HEK293 (cell line): Measurements from ENCODE around the gene LBHD1.

Source experiments
- CTCF ChIA-PET: fragments of 350-600 bp; formaldehyde crosslinking; extraction: SDS; loops from one replicate; lab custom pipeline; 2021; ENCODE audit warnings: antibody characterized with exemption; lab: Yijun Ruan, JAX
- POLR2A ChIA-PET: fragments of 300-600 bp; formaldehyde crosslinking; extraction: SDS; loops from one replicate; lab custom pipeline; 2020; ENCODE audit warnings: antibody characterized with exemption, inconsistent platforms; lab: Yijun Ruan, JAX
- H3K27ac ChIP-seq: fragments of 200-500 bp; sonication (Bioruptor generic); 2 replicates; pipeline ENCODE4 v1.5.1; 2014; ENCODE audit warnings: low read depth, low read length, control low read depth, inconsistent platforms; ENCODE audit errors: extremely low read depth
- H3K36me3 ChIP-seq, 2 experiments: fragments of 200-500 bp in 1 of 2; sonication (Bioruptor generic) in 1 of 2; 1 replicate in 1 of 2; 2 replicates in 1 of 2; pipeline ENCODE4 v1.5.1; 2014 to 2017; ENCODE audit warnings: inconsistent platforms in 2 of 2, low read length in 2 of 2; ENCODE audit not compliant: control insufficient read depth in 2 of 2, insufficient read depth in 1 of 2
- H3K4me1 ChIP-seq: fragments of 200-500 bp; sonication (Bioruptor generic); 2 replicates; pipeline ENCODE4 v1.5.1; 2014; ENCODE audit warnings: mild to moderate bottlenecking, low read length, inconsistent platforms; ENCODE audit not compliant: control insufficient read depth, insufficient read depth
- H3K4me3 ChIP-seq: 2 replicates; pipeline ENCODE4 v1.5.1; 2011; ENCODE audit warnings: low read depth, mild to moderate bottlenecking, control low read depth, low read length, moderate library complexity
- H3K9me3 ChIP-seq: fragments of 200-500 bp; sonication (Bioruptor generic); 2 replicates; pipeline ENCODE4 v1.5.1; 2014; ENCODE audit warnings: low read depth, low read length, inconsistent platforms; ENCODE audit not compliant: control insufficient read depth, insufficient read depth
- FEZF1 ChIP-seq: fragments of 450-650 bp; formaldehyde crosslinking; IDR thresholded peaks from 2 replicates; pipeline ENCODE4 v1.5.1; 2016; ENCODE audit warnings: missing biosample characterization, missing genetic modification characterization
- GLI2 ChIP-seq: fragments of 450-650 bp; formaldehyde crosslinking; IDR thresholded peaks from 2 replicates; pipeline ENCODE4; 2017; ENCODE audit warnings: missing biosample characterization, missing genetic modification characterization, low read depth, borderline replicate concordance
- KLF10 ChIP-seq: fragments of 450-650 bp; IDR thresholded peaks from 2 replicates; pipeline ENCODE4 v1.5.1; 2018; ENCODE audit warnings: missing biosample characterization, mild to moderate bottlenecking, missing genetic modification characterization
- OSR2 ChIP-seq: fragments of 450-650 bp; formaldehyde crosslinking; IDR thresholded peaks from 2 replicates; pipeline ENCODE4 v1.5.1; 2016; ENCODE audit warnings: missing biosample characterization, missing genetic modification characterization
- REPIN1 ChIP-seq: fragments of 450-650 bp; formaldehyde crosslinking; IDR thresholded peaks from 2 replicates; pipeline ENCODE4 v1.5.1; 2017; ENCODE audit warnings: missing biosample characterization, missing genetic modification characterization, low read depth
- SP7 ChIP-seq: fragments of 450-650 bp; formaldehyde crosslinking; IDR thresholded peaks from 2 replicates; pipeline ENCODE4 v1.5.1; 2016; ENCODE audit warnings: missing biosample characterization, missing genetic modification characterization
- ZBTB21 ChIP-seq: fragments of 450-650 bp; formaldehyde crosslinking; IDR thresholded peaks from 2 replicates; pipeline ENCODE4 v1.5.1; 2017; ENCODE audit warnings: missing biosample characterization, missing genetic modification characterization
- ZBTB8A ChIP-seq: fragments of 450-650 bp; formaldehyde crosslinking; IDR thresholded peaks from 2 replicates; pipeline ENCODE4 v1.5.1; 2016; ENCODE audit warnings: missing biosample characterization, missing genetic modification characterization
- ZFP3 ChIP-seq: fragments of 450-650 bp; formaldehyde crosslinking; IDR thresholded peaks from 2 replicates; pipeline ENCODE4 v1.5.1; 2016; ENCODE audit warnings: low read depth, missing biosample characterization, missing genetic modification characterization
- ZFP69B ChIP-seq: fragments of 450-650 bp; formaldehyde crosslinking; IDR thresholded peaks from 2 replicates; pipeline ENCODE4 v1.5.1; 2016; ENCODE audit warnings: missing biosample characterization, missing genetic modification characterization
- ZNF175 ChIP-seq: fragments of 450-650 bp; formaldehyde crosslinking; IDR thresholded peaks from 2 replicates; pipeline ENCODE4 v1.5.1; 2016; ENCODE audit warnings: missing biosample characterization, missing genetic modification characterization
- ZNF24 ChIP-seq: fragments of 450-650 bp; formaldehyde crosslinking; IDR thresholded peaks from 2 replicates; pipeline ENCODE4 v1.5.1; 2016; ENCODE audit warnings: missing biosample characterization, missing genetic modification characterization
- ZNF324 ChIP-seq: fragments of 450-650 bp; formaldehyde crosslinking; IDR thresholded peaks from 2 replicates; pipeline ENCODE4 v1.5.1; 2016; ENCODE audit warnings: missing biosample characterization, missing genetic modification characterization
- ZNF514 ChIP-seq: fragments of 450-650 bp; formaldehyde crosslinking; IDR thresholded peaks from 2 replicates; pipeline ENCODE4 v1.5.1; 2016; ENCODE audit warnings: missing biosample characterization, missing genetic modification characterization
- ZNF558 ChIP-seq: fragments of 450-650 bp; formaldehyde crosslinking; IDR thresholded peaks from 2 replicates; pipeline ENCODE4 v1.5.1; 2016; ENCODE audit warnings: missing biosample characterization, missing genetic modification characterization
- ZNF624 ChIP-seq: fragments of 450-650 bp; formaldehyde crosslinking; IDR thresholded peaks from 2 replicates; pipeline ENCODE4 v1.5.1; 2017; ENCODE audit warnings: missing biosample characterization, missing genetic modification characterization
- ZNF660 ChIP-seq: fragments of 450-650 bp; IDR thresholded peaks from 2 replicates; pipeline ENCODE4 v1.5.1; 2018; ENCODE audit warnings: missing biosample characterization, mild to moderate bottlenecking, missing genetic modification characterization
- ZNF670 ChIP-seq: fragments of 450-650 bp; formaldehyde crosslinking; IDR thresholded peaks from 2 replicates; pipeline ENCODE4 v1.5.1; 2016; ENCODE audit warnings: missing biosample characterization, missing genetic modification characterization, low read depth
- ZNF677 ChIP-seq: fragments of 450-650 bp; IDR thresholded peaks from 2 replicates; pipeline ENCODE4 v1.5.0; 2018; ENCODE audit warnings: missing biosample characterization, mild to moderate bottlenecking, missing genetic modification characterization, moderate library complexity
- ZNF701 ChIP-seq: fragments of 450-650 bp; formaldehyde crosslinking; IDR thresholded peaks from 2 replicates; pipeline ENCODE4 v1.5.1; 2016; ENCODE audit warnings: missing biosample characterization, missing genetic modification characterization
- ZNF768 ChIP-seq: fragments of 450-650 bp; formaldehyde crosslinking; IDR thresholded peaks from 2 replicates; pipeline ENCODE4 v1.5.1; 2018; ENCODE audit warnings: missing biosample characterization, mild to moderate bottlenecking, missing genetic modification characterization
- TF ChIP-seq, protein P1 (sequence below): fragments of 450-650 bp; formaldehyde crosslinking; optimal IDR thresholded peaks from 2 replicates; pipeline ENCODE3; 2016; ENCODE audit warnings: missing biosample characterization, mild to moderate bottlenecking, missing genetic modification characterization
- TF ChIP-seq, protein P2 (sequence below): fragments of 450-650 bp; IDR thresholded peaks from 2 replicates; pipeline ENCODE4 v1.5.1; 2018; ENCODE audit warnings: missing biosample characterization, mild to moderate bottlenecking, missing genetic modification characterization
- TF ChIP-seq, protein P3 (sequence below): fragments of 450-650 bp; formaldehyde crosslinking; IDR thresholded peaks from 2 replicates; pipeline ENCODE4 v1.5.1; 2016; ENCODE audit warnings: missing biosample characterization, missing genetic modification characterization
- TF ChIP-seq, protein P4 (sequence below): fragments of 450-650 bp; formaldehyde crosslinking; IDR thresholded peaks from 2 replicates; pipeline ENCODE4 v1.5.1; 2016; ENCODE audit warnings: missing biosample characterization, missing genetic modification characterization
- TF ChIP-seq, protein P5 (sequence below): sonication (generic); formaldehyde crosslinking; IDR thresholded peaks from 2 replicates; pipeline ENCODE4 v1.8.1; 2022; ENCODE audit warnings: mild to moderate bottlenecking, moderate library complexity, missing genetic modification reagents

LBHD1 gene

DNA sequence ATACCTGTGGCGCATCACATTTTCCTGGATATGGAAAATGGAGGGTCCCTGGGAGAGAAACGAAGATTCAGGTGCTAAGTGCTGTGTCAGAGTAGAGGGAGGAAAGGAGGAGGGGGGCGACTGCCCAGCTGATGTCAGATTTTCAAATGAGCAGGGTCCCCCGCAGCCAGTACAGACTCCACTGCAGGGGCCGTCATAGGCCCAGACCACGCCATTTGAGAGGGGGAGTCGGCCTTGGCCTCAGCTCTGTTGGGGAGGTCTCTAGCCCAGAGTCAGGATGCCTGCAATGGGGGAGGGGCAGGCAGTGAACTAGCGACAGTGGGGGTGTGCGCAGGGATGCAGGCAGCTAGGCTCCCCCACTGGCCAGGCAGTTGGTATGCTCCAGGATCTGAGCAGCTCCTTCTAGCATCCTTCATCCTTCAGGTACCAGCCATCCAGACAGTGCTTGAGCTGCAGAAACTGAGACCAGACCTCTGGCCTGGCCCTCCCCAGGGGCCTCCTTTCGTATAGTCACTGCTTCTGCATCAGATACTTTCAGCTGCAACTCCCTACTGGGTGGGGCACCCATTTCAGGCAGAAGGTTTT, 35.3 kb upstream of the LBHD1 start, which contains the start of the genes BSCL2 and GNG3 (continued):
- TF ChIP-seq, protein P1, sequence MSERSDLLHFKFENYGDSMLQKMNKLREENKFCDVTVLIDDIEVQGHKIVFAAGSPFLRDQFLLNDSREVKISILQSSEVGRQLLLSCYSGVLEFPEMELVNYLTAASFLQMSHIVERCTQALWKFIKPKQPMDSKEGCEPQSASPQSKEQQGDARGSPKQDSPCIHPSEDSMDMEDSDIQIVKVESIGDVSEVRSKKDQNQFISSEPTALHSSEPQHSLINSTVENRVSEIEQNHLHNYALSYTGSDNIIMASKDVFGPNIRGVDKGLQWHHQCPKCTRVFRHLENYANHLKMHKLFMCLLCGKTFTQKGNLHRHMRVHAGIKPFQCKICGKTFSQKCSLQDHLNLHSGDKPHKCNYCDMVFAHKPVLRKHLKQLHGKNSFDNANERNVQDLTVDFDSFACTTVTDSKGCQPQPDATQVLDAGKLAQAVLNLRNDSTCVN, result peak; percentile 15
- no peak for TF ChIP-seq ZNF768 (tag by site-specific recombination)
- no peak for TF ChIP-seq FEZF1 (tag by site-specific recombination)
- TF ChIP-seq, protein P2, sequence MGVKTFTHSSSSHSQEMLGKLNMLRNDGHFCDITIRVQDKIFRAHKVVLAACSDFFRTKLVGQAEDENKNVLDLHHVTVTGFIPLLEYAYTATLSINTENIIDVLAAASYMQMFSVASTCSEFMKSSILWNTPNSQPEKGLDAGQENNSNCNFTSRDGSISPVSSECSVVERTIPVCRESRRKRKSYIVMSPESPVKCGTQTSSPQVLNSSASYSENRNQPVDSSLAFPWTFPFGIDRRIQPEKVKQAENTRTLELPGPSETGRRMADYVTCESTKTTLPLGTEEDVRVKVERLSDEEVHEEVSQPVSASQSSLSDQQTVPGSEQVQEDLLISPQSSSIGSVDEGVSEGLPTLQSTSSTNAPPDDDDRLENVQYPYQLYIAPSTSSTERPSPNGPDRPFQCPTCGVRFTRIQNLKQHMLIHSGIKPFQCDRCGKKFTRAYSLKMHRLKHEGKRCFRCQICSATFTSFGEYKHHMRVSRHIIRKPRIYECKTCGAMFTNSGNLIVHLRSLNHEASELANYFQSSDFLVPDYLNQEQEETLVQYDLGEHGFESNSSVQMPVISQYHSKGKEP, result peak; percentile 77
- TF ChIP-seq KLF10 (tag by site-specific recombination), result peak; percentile 56; the same call in 1 of the 2 replicates
- TF ChIP-seq ZFP3 (tag by site-specific recombination), result no peak

DNA sequence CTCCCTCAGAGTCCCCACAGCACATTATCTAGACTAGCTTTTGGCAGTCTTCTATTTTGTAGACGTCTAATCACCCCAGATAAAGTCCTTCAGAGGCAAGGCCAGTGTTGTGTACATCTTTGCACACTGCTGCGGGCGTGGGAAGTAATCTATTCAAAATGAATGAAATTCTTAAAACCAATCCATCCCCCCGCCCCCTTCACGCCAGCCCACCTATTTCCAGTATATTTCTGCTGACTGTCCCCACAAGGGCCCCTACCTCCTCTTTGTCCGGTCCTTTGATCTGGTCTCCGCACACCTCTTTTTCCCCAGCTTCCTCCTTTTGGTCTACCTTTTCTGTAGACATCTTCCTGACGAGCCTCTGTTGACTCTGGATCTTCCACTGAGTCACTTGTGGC, 34.8 kb upstream of the LBHD1 start:
- ChIA-PET CTCF (interaction anchor here (0.5 to 2.1 kb wide), 3 partner anchors 10 to 63 kb away, joined by 3 to 7 read pairs (median 3); no protein-coding TSS in a partner anchor), POLR2A (interaction anchor here (0.9 to 3.7 kb wide), 18 partner anchors 9 to 134 kb away, joined by 3 to 34 read pairs (median 10); partner anchors contain the start of genes C11orf98, CSKMT, EEF1G and HNRNPUL2)
- no peak for TF ChIP-seq ZNF670
- no peak for TF ChIP-seq ZBTB21 (tag by site-specific recombination)
- no peak for TF ChIP-seq ZNF624 (tag by site-specific recombination)
- no peak for TF ChIP-seq ZBTB8A
- no peak overlapping the region for H3K4me3 ChIP-seq
- peaks cover 3% of the 10 kb centered on the region; the same call in 1 of the 2 replicates for H3K4me1 ChIP-seq
- H3K9me3 ChIP-seq, result no peaks in the 10 kb centered on the region
- peaks cover 7 to 90% of the 10 kb centered on the region in 2 experiments for H3K36me3 ChIP-seq
- H3K27ac ChIP-seq, result no peak overlapping the region; the same call in 1 of the 2 replicates

DNA sequence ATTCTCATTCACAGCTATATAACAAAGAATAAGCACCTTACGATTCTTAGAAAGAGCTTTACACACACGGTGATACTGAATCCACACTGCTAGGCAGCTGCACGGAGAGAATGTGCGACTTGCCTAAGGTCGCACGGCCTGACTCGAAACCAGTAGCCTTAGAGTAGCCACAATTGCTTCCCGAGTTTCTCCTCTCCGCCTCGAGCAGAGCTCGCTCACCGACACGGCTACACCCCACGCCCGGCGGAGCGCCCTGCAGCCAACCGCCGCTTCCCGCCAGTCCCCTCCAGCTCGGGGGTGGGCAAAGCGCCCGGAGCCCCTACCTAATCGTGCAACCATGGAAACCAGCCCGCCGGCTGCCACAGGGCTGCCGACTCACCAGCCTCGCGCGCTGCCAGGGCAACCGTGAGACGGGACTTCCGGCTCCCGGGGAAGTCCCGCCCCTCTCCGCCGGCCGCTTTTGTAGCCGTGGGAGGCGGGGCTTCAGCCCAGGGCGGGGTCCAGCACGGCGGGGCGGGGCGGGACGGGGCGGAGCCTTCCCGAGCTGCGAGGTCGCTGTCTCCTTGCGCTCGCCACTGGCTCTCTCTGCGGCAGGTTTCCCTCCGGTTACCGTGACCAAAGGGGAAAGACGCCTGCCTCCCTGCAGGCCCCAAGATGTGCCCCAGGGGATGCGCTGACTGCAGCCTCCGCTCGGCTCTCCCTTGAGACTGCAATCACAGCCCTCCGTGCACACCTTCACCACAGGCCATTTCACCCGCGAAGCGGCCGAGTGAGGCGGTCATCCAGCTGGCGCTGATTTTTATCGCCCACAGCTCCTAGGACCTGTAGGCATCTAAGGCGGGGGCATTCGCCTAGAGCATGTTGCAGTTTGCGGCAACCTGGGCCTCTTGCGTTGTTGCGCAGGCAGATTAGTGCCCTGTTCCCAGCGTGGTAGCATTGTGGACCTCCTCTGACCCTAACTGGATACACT, 34.1 kb upstream of the LBHD1 start:
- CTCF ChIA-PET, result interaction anchor here (0.7 to 2.1 kb wide), 7 partner anchors 9 to 281 kb away, joined by 3 to 7 read pairs (median 3); no protein-coding TSS in a partner anchor
- POLR2A ChIA-PET, result interaction anchor here (0.8 to 3.7 kb wide), 20 partner anchors 9 to 149 kb away, joined by 3 to 34 read pairs (median 7); partner anchors contain the start of genes C11orf98, CSKMT, EEF1G and HNRNPUL2
- Histone ChIP-seq H3K9me3 (no peaks in the 10 kb centered on the region), H3K36me3 (peaks cover 13 to 90% of the 10 kb centered on the region in 2 experiments), H3K4me3 (peak overlapping the region; percentile 62), H3K4me1 (peaks cover 3% of the 10 kb centered on the region; the same call in 1 of the 2 replicates), H3K27ac (peak overlapping the region; percentile 62)
- peak; percentile 19; the same call in 1 of the 2 replicates for TF ChIP-seq OSR2 (tag by site-specific recombination)
- no peak for TF ChIP-seq ZNF324 (tag by site-specific recombination)
- TF ChIP-seq, protein P3, sequence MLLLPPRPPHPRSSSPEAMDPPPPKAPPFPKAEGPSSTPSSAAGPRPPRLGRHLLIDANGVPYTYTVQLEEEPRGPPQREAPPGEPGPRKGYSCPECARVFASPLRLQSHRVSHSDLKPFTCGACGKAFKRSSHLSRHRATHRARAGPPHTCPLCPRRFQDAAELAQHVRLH (tag by site-specific recombination), result no peak
- TF ChIP-seq ZNF677 (tag by site-specific recombination), result no peak
- no peak for TF ChIP-seq ZNF514 (tag by site-specific recombination)
- no peak for TF ChIP-seq ZNF24
- TF ChIP-seq, protein P4, sequence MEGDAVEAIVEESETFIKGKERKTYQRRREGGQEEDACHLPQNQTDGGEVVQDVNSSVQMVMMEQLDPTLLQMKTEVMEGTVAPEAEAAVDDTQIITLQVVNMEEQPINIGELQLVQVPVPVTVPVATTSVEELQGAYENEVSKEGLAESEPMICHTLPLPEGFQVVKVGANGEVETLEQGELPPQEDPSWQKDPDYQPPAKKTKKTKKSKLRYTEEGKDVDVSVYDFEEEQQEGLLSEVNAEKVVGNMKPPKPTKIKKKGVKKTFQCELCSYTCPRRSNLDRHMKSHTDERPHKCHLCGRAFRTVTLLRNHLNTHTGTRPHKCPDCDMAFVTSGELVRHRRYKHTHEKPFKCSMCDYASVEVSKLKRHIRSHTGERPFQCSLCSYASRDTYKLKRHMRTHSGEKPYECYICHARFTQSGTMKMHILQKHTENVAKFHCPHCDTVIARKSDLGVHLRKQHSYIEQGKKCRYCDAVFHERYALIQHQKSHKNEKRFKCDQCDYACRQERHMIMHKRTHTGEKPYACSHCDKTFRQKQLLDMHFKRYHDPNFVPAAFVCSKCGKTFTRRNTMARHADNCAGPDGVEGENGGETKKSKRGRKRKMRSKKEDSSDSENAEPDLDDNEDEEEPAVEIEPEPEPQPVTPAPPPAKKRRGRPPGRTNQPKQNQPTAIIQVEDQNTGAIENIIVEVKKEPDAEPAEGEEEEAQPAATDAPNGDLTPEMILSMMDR (tag by site-specific recombination), result no peak
- TF ChIP-seq ZNF558 (tag by site-specific recombination), result no peak
- TF ChIP-seq ZNF660 (tag by site-specific recombination), result no peak
- 0 out of 2 replicates have a peak, but pooled peaks have one; percentile 9 for TF ChIP-seq SP7
- no peak for TF ChIP-seq ZFP69B
- TF ChIP-seq, protein P5, sequence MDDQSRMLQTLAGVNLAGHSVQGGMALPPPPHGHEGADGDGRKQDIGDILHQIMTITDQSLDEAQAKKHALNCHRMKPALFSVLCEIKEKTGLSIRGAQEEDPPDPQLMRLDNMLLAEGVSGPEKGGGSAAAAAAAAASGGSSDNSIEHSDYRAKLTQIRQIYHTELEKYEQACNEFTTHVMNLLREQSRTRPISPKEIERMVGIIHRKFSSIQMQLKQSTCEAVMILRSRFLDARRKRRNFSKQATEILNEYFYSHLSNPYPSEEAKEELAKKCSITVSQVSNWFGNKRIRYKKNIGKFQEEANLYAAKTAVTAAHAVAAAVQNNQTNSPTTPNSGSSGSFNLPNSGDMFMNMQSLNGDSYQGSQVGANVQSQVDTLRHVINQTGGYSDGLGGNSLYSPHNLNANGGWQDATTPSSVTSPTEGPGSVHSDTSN (CRISPR knock-in tag), result peak; percentile 58; the same call in 1 of the 2 replicates
- TF ChIP-seq REPIN1 (tag by site-specific recombination), result no peak
- TF ChIP-seq GLI2, result no peak
- no peak for TF ChIP-seq ZNF701 (tag by site-specific recombination)
- TF ChIP-seq ZNF175 (tag by site-specific recombination), result no peak
